G401.6 (cell line): ENCODE data around the gene PRKCSH.
A peak's percentile ranks its signal among the peaks of the same experiment; 100 is the strongest.

Experiments
- FAIRE-seq: peaks from 2 replicates; lab custom pipeline; 2012; peaks lifted over from hg19 to GRCh38; lab: Jason Lieb, UNC

Gene PRKCSH

GRCh38 chr19:11478167-11479089 is 43.0 kb downstream of the PRKCSH start:
- no peak for FAIRE-seq

DNA sequence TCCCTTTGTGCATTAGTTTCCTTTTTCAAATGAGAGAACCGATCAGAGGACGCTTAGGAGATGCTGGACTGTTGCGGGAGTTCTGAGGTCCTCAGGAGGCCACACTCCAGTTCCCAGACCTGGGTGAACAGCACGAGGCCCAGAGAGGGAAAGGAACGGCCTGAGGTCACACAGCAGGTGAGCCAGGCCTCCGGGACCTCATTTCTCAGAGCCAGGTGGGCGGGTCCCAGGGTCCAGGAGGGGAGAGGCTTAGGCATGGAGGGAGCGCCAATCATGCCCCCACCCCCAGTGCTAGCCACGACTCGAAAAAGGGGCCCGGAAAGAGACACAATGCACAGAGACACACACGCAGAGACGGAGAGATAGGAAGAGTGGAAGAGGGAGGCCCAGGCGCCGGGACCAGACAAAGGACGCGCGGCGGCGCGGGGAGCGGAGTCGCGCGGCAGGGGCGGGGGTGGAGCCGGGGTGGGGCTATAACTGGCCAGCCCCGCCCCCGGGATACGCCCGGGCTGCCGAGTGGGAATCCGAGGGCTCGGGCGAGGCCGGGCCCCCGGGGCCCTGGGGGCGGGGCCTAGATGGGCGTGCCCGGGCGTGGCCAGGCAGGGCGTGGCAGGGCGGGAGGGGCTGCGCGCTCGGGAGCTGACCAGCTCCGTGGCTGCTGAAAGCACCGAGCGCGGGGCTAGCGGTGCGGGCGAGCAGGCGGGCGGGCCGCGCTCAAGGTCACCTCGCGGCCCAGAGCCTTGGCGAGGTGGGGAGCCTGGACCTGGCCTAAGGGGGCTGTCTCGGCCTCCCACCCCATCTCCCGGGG is 43.9 kb downstream of the PRKCSH start:
- FAIRE-seq: no peak

GRCh38 chr19:11479898-11480714 is 44.7 kb downstream of the PRKCSH start:
- no peak for FAIRE-seq

- FAIRE-seq: no peak
These were observed 45.5 kb downstream of the PRKCSH start, which contains the start of gene ELAVL3 for GRCh38 chr19:11480715-11481533. ELAVL3 (minus strand) TSS chr19:11481046; CDS start chr19:11480608, 438 bp downstream.

DNA sequence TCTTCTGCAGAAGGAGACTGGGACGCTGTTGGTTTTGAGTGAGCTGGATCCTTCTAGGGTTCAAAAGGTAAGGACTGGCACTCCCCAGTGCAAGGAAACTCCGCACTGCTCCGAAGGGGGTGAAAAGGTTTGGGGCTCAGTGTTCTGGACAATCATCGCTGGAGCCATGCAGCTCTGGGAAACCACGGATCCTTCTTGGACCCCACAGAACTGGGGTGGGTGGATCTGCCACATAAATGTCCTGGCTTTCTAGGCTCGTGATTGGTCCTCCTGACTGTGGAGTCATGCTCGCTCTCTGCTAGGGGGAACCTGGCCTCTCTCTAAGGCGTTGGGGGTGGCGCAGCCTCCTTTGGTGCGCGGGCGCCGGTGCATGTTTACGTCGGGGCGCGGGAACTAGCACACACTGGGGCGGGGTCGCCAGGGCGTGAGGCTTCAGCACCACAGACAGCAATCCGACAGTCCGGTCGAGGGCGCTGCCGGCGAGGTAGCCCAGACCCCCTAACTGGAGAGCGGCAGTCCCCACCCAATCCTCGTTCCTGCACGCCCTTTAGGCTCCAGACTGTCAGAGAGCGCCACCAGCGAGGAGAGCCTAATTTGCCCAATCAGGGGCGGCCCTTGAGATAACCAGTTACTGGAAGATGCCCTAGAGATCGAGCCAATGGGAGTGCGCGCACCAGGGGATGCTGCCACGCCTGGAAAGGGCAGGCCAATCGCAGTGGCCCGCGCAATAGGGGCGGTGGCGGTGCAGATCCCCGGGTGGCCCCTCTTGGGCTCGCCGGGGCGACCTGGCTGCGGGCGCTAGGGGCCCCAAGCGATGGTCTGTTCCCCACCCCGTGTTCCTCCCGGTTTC is 46.3 kb downstream of the PRKCSH start:
- peak; percentile 94 for FAIRE-seq

- no peak for FAIRE-seq
These were observed 47.1 kb downstream of the PRKCSH start for GRCh38 chr19:11482384-11483050.

GRCh38 chr19:11483366-11484111 is 48.1 kb downstream of the PRKCSH start:
- no peak for FAIRE-seq

- FAIRE-seq: no peak
These were observed 49.9 kb downstream of the PRKCSH start for GRCh38 chr19:11485245-11485837.

DNA sequence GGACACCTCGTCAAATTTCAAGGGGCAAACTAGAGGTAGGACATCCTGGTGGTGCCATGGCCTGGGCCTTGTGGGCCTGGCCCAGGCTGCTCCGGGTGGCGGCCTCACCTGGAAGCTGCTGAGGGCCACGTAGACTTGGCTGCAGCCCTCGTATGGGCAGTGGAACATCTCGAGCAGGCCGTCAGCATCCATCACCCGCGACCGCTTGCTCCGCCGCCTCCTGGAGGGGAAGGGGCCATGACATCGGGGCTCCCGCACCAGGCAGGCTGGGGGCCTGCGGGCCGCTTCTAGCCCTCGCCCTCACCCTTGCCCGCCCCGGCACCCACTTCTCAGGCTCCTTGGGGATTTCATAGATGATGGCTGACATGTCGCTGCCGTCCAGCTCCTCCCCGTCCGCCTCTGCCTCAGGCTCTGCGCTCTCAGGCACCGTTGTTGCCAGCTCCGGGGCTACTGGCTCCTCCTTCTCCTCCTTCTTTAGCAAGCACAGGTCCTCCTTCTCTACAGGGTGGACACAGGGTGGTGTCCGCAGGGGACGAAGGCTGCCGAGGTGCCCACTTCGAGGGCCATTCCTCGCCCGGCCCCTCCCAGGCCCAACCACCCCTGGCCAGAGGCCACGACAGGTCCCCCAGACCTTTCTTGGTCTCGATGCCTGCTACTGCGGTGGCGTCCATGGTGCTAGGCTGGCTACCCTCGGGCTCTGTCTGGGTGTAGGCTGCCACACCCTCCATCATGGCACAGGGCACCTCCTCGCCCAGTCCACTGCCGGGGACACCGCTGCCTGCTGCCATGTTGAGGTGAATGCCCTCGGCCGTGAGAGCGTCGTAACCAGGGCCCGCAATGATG is 51.4 kb downstream of the PRKCSH start:
- no peak for FAIRE-seq

- no peak for FAIRE-seq
These were observed 53.9 kb downstream of the PRKCSH start for GRCh38 chr19:11489378-11489777.

DNA sequence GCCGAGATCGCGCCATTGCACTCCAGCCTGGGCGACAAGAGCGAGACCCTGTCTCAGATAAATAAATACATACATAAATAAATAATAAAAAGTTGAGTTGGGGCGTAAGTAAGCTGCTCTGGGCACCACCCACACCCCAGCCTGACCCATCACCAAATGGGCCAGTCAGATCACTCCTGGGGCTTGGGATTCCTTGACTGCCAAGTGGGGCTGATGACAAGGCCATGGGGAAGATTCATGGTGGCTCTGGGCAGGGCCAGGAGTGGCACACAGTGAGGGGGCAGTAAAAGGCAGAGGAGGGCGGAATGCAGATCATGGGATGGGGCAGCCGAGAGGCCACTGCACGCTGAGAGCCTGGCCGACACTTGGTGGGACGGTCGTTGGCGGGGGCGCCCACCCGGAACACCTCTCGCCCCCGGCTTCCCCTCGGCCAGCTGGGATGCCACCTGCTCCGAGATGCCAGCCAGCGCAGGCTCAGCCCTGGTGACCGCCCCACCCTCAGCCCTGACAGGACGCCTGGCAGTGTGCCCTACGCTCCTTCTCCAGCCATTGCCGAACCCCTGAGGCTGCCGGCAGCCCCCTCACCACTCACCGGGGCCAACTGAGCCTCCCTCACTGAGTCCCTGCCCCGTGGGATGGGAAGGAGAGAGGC is 59.3 kb downstream of the PRKCSH start:
- FAIRE-seq: no peak

GRCh38 chr19:11495481-11495880 is 60.0 kb downstream of the PRKCSH start:
- no peak for FAIRE-seq

DNA sequence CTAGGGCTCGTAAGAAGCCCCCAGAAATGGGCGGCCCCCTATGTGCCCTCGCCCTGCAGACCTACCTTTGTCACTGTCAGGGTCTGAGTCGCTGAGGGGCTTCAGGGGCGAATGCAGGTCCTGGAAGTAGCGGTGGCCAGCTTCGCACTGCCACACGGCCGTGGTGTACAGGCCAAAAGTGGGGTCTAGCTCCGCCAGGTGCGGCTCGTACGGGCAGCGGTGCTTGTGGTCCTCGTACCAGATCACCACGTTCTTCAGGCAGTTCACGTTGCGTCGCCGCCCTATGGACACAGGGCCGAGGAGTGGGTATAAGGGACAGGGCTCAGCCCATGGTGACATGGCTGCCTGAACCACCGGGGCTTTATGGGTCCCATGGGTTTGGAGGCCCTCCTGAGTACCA is 60.5 kb downstream of the PRKCSH start:
- no peak for FAIRE-seq

GRCh38 chr19:11496391-11497163 is 61.1 kb downstream of the PRKCSH start:
- peak; percentile 70 for FAIRE-seq

GRCh38 chr19:11499220-11499726 is 63.8 kb downstream of the PRKCSH start:
- no peak for FAIRE-seq

DNA sequence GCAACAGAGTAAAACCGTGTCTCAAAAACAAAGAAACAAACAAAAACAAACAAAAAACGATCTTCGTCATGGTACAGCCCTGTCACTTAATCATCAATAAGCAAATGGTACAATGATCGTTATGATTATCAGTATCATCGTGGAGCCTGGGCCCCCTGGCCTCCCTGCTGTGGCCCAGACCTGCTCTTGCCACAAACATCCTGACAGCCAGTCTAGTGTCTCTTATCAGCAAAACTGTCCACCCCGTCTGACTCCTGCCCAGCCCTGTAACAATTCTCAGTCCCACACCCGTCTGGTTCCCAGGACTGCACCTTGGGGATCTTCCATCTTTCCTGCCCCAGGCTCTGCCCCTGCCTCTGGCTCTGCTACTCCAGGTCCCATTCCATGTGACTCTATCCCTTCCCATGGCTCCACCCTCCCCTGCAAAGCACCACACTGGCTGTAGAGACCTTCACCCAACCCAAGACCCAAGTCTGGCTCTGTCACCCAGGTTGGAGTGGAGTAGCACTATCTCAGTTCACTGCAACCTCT is 64.5 kb downstream of the PRKCSH start:
- FAIRE-seq: no peak
